NCI-H1092 treated with DMSO at 0.1 percent for 48 hours (cell line): ENCODE data around the gene HCAR2.
A peak's percentile ranks its signal among the peaks of the same experiment; 100 is the strongest.
"Not testable (repeated sequence)": the region's sequence is repeated elsewhere in the genome, so short reads cannot be mapped to it uniquely, and the experiment has no call there.

Experiments
- DNase-seq: peaks from one replicate; lab custom pipeline; 2025; lab: John Stamatoyannopoulos, UW

The HCAR2 gene

GRCh38 chr12:122702890-122703611, at the start of gene HCAR2:
Gene HCAR2, minus strand, starts transcription at chr12:122703357. Its CDS starts 74 bp downstream, at chr12:122703283.
- not testable (repeated sequence) for DNase-seq

- DNase-seq = peak; percentile 93
Measured at GRCh38 chr12:122752464-122753318, 49.5 kb upstream of the HCAR2 start, which contains the start of gene DENR. Gene DENR, plus strand, starts transcription at chr12:122752824. Its CDS starts 878 bp downstream, at chr12:122753702.

- DNase-seq = not testable (repeated sequence)
Measured at GRCh38 chr12:122750781-122751515, 47.8 kb upstream of the HCAR2 start.

GRCh38 chr12:122749569-122750332, 46.6 kb upstream of the HCAR2 start:
- DNase-seq = no peak

- DNase-seq = no peak
Measured at GRCh38 chr12:122747224-122748135, 44.3 kb upstream of the HCAR2 start.

- no peak for DNase-seq
Measured at GRCh38 chr12:122743895-122744525, 40.9 kb upstream of the HCAR2 start.

- DNase-seq = no peak
Measured at GRCh38 chr12:122740351-122740750, 37.2 kb upstream of the HCAR2 start.

- no peak for DNase-seq
Measured at GRCh38 chr12:122738571-122738970, 35.4 kb upstream of the HCAR2 start.

- no peak for DNase-seq
Measured at GRCh38 chr12:122732611-122733010, 29.5 kb upstream of the HCAR2 start.

GRCh38 chr12:122732170-122732569, 29.0 kb upstream of the HCAR2 start:
- DNase-seq = no peak

GRCh38 chr12:122730215-122731014, 27.3 kb upstream of the HCAR2 start, which contains the start of gene HCAR1:
Gene HCAR1, minus strand, starts transcription at chr12:122730844. Its CDS starts 505 bp downstream, at chr12:122730339.
- peak; percentile 1 for DNase-seq

- no peak for DNase-seq
Measured at GRCh38 chr12:122729583-122730214, 26.5 kb upstream of the HCAR2 start.

GRCh38 chr12:122726080-122726558, 23.0 kb upstream of the HCAR2 start:
- no peak for DNase-seq

- no peak for DNase-seq
Measured at GRCh38 chr12:122725452-122726079, 22.4 kb upstream of the HCAR2 start.

- no peak for DNase-seq
Measured at GRCh38 chr12:122724641-122725243, 21.6 kb upstream of the HCAR2 start.

- DNase-seq = no peak
Measured at GRCh38 chr12:122722387-122722786, 19.2 kb upstream of the HCAR2 start.

GRCh38 chr12:122721057-122721545, 17.9 kb upstream of the HCAR2 start:
- DNase-seq = no peak
